GM19463 (cell line): ENCODE measurements around the gene NHS.

Source experiments
- ATAC-seq: cut with Tn5 transposase; IDR thresholded peaks from one replicate; pipeline ENCODE4 v1.9.1; 2021; ENCODE audit warnings: mild to moderate bottlenecking, moderate library complexity; ENCODE audit not compliant: unreplicated experiment

NHS gene

DNA sequence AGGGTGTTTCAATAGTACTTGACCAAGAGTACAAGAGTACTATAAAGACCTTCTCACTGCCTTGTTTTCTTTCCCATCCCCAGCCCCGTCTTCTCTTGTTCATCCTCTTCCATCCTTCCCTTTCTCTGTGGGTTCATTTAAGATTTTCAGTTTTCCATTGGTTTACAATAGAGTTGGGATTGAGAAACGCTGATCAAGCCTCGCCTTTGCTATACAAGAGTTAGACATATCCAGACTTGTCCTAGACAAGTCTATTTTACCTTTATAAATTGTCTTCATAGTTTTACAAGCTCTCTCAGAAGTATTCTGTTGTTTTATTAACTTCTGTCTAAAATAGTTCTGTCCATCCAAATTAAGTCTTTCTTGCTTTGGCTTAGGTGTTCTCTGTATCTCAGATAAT lies 332.7 kb downstream of the NHS start:
- no peak for ATAC-seq

DNA sequence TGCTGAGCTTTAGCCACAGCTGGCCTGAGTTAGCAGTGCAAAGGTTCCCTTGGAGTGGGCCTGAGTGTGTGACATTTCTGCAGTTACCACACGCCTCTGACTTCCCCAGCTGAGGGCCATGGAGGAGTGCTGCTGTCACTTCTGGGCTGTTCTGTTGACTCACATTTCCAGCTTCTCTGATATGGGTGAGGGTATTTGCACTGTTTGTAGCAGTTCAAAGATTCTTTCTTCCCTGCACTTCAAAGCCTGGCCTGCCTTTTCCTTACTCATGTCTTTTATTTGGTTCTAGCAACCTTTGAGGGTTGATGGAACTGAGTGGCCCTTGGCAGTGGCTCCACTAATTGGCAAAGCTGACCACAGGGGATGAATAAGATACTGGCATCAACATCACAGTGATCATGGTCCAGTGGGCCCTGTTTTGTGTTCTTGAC lies 335.9 kb downstream of the NHS start:
- ATAC-seq, result no peak

DNA sequence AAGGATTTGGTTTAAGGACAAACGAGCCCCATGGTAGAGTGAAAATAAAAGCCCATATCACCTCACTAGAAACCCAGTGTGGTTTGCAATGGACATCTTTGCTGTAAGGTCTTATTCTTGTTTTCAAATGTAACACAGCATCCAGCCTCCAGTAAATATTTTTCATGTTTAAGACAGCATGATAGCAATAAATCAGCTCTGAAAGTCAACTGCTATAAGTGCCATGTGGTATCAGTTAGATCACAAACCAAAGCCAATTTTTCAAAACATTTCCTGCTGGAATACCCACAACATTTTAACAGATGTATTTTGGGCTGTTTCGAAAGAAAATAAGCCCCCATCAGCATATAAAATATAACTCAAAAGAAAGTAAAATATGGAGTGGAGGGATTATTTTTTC lies 338.3 kb downstream of the NHS start:
- no peak for ATAC-seq

DNA sequence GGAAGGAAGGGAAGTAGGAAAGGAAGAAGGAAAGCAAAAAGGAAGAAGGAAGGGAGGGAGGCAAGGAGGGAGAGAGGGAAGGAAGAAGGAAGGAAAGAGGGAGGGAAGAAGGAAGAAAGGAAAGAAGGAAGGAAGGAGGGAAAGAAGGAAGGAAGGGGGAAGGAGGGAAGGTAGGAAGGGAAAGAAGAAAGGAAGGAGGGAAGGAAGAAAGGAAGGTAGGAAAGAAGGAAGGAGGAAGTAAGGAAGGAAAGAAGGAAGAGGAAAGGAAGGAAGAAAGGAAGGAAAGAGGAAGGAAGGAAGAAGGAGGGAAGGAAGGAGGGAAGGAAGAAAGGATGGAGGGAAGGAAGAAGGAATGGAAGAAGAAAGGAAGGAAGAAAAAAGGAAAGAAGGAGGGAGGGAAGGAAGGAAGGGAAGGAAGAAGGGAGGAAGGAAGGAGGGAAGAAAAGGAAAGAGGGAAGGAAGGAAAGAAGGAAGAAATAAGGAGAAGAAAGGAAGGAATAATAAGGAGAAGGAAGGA lies 343.7 kb downstream of the NHS start:
- no peak for ATAC-seq

DNA sequence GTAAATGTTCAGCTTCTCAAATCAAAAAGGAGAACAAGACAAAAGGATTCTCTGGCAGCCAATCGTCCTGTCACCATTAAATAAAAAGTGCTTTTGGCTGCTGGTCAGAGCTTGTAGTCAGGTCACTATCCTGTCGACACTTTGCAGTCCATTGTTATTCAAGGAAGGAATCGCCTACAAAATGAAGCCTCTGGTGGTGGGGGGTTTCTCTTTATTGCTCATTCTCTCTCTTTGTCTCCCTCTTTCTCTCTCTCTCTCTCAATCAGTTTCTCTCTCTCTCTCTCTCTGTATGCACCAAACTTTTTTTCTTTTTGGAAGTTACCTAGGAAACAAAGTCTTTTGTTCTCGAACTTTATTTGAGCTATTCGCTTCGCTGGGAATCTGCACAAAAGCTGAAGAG lies 344.7 kb downstream of the NHS start:
- ATAC-seq, result no peak

DNA sequence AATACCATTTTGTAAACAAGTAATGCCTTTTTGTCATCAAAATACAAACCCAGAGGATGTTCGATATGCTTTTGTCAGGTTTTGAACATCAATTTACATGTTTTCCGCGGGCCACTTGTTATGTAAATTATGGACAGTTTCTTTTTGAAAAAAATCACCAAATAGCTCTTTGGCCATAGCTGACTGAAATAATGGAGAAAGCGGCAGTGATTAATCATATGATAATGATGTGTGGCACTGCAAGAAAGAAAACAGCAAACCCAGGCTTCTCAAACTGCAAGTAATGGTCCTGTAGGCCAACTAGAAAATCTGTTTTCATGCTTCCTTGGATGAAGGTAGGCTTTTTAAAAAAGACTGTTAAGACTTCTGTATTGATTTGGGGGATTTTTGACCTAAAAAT lies 346.7 kb downstream of the NHS start:
- no peak for ATAC-seq

DNA sequence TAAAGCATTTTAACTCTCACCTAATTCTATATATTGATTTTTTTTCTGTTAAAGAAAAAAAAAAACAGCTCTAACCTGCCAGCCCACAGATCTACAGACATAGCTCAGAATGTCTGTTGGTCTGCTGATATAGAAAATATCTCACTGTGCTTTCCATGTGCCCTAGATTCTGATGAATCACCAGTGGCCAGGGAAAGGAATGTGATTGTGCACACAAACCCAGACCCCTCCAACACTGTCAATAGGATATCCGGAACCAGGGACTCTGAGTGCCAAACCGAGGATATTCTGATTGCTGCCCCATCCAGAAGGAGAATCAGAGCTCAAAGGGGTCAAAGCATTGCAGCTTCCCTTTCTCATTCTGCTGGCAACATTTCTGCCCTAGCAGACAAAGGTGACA lies 350.2 kb downstream of the NHS start:
- ATAC-seq, result no peak

DNA sequence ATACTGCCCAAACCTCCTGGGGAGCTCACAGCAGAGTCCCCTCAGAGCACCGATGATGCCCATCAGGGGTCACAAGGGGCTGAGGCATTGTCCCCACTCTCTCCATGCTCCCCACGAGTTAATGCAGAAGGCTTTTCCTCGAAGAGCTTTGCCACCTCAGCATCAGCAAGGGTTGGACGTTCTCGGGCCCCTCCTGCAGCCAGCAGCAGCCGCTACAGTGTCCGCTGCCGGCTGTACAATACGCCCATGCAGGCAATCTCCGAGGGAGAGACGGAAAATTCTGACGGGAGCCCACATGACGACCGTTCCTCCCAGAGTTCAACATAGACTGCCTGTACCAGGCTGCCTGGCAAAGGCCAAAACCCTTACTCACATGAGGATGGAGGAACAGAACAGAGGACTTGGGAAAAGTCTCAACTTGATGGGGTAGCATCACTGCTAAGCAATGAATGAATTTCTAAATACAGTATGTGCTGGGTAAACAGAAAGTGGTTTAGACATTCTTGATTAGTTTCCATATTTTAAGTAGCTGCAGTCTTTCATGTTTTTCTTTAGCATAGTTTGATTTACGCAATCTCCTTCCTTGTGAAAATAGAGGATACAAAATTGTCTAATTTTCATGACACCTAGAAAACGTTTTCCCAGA lies 357.3 kb downstream of the NHS start:
- ATAC-seq, result no peak

DNA sequence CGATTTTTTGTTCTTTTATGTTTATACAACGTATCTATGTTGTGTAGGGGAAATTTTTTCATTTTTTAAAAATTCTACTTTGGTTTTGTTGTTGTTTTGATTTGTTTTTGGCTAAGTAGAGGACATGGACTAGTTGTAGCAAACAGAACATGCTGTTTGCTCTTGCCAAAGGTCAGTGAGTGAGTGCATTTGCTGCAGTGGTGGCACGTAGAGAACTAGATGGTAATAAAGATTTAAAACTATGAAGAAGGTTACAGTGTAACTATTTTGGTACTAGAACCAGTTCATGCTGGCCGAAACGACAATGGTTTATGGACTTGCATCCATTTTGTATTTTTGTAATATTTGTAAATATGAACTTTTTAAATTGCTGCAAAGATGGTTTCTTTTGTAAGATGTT lies 360.4 kb downstream of the NHS start:
- no peak for ATAC-seq

DNA sequence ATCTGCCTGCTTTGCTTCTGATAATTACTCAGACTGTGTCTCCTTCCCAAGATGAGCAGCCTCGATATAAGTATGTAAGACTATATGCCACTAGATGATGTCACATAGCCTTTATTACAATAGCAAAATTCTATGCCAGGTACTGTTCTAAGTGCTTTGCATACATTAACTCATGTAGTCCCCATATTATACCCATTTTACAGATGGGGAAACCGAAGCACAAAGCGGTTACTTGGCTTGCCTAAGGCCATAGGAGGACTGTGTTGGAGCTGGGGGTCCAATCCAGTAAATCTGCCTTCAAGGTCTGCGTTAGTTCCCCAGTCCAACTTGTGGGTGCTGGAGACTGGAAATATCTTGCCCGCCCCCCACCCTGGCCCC lies 361.5 kb downstream of the NHS start:
- no peak for ATAC-seq

DNA sequence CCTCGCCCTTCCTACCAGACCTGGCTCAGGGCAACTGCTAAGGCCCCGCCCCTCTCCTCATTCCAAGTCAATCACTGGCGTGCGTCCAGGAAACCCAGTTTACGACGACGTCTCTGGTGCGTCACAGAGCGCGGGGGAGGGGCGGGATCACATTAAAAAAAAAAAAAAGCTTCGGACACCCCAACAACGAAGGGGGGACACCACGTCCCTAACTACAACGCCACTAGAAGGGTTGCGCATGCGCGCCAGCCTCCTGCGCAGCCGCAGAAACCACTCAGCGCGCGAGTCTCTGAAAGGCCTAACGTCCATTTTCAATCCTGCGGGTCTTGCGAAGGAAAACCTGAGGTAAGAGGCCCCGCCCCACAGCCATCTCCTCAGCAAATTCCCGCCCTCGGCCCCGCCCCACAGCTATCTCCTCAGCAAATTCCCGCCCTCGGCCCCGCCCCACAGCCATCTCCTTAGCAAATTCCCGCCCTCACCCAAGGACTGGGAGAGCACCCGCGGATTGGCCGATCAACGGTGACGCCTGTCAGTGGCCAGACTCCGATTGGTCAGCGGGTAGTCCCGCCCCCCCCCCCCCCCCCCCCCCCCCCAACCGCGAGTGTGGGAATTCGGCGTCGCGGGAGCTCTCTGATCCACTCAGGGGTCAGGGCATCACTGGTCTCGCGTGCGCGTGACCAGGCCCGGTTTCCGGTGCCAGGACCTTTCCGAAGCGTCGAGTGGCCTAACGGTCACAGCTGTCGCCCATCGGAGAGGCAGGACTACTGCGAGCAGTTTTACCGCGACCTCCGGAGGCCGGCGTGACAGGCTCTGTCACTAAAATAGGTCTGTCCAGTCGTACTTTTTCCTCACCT lies 362.1 kb downstream of the NHS start, which contains the start of gene SCML1:
TSS of gene SCML1 (plus strand) at position 638 of the 854 bp plus-strand sequence. CDS start 6,694 bp downstream, outside the sequence.
- ATAC-seq, result peak; percentile 66

DNA sequence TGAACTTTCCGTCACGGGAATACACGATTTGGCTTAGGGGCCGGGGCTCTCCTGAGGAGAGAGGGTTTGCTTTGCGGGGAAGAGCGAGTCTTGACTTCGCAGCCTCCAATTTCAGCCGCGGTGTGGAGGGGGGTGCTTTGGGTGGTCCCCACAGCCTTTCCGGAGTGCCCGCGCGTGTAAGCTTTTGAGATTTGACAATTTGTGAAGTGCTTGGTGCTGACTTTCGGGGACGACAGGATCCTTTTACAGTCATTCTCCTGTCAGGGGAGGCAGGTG lies 362.6 kb downstream of the NHS start:
- no peak for ATAC-seq

DNA sequence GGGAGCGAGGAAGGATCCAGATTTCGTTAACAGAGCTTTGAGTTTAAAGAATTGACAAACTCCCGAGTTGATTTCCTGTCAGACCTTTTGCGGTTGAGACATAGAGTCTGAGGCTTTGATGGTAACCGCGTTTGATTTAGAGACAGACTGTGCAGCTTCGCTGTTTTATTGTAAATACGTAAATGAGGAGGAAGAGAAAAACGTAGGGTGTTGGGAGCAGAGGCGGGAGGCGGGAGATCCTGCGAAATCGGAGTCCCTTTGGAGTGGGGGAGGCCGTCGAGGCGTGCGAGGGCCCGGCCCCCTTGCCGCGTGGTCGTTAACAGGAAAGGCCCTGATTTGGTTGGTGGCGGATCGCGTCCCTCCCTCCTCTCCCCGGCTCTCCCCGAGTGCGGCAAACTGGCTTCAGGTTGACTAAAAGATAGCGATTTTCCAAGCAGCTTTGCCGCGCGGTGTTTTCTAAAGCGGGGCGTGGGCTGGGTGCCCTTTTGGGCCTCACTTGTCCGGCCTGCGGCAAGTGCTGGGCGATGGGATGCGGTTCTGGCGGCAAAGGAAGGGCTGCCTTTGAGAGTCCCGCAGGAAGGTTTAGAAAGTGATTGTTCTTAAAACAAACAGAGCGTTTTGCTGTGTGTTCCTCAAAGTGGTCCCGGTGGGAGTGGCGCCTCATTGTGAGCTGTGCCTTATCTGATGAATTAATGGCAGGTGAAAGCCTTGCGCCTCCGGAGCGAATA lies 363.1 kb downstream of the NHS start:
- no peak for ATAC-seq

DNA sequence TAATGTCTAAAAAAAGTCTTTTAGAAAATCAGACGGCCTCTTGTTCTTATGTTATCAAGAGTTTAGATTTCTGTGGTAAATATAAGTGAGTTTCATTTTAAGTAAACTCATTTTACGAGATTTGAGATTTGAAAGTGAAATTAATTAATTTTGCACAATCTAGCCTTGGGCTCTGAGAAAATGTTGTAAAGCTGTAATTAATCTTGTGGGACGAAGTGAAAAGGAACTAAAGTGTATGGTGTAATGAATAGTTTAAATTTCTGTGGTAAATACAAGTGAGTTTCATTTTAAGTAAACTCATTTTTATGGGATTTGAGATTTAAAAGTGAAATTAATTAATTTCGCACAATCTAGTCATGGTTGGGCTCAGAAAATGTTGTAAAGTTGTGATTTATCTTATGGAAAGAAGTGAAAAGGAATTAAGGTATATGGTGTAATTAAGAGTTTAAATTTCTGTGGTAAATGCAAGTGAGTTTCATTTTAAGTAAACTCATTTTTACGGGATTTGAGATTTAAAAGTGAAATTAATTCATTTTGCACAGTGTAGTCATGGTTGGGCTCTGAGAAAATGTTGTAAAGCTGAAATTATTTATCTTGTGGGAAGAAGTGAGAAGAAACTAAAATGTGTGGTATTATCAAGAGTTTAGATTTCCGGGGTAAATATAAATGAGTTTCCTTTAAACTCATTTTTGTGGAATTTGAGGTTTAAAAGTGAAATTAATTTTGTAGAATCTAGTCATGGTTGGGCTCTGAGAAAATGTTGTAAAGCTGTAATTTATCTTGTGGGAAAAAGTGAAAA lies 363.9 kb downstream of the NHS start:
- ATAC-seq, result no peak

DNA sequence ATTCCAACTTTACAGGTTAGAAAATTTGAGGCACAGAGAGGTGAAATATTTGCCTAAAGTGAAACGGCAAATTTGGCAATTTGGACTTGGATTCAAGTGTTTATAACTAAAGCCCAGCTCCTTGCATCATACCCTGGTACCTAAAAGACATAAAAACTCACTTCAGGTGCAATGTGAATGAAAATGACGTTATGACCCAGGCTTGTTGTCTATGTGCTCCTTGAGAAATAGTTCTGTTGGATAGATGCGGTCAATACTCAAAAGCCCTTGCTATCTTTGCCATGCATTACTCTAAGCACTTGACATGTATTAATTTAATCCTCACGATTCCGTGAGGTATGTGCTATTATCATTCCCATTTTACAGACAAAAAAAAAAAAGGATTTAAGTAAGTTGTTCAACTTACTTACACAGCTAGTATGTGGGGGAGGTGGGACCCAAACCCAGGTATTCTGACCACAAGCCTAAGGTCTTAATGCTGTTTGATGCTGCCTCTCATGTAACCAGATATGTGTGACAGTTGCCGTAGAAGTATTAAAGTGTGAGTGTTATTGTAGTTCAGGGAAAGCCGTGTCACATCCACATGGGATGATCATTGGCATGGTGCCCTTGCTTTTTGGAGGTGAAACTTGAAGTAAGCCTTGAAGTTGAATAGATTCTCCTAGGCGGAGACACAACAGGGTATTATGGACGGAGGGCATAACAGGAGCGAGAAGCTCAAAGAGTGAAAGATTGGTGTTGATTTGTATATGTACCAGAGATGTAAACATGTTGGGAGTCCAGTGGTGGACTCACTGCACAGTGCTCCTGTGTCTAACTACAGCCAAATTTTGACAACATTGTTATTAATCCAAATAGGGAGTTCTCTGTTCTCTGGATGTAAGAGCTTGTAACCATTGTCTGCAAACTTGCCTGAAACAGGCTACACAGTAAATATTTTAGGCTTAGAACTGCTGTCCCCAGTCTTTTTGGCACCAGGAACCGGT lies 365.4 kb downstream of the NHS start:
- no peak for ATAC-seq

DNA sequence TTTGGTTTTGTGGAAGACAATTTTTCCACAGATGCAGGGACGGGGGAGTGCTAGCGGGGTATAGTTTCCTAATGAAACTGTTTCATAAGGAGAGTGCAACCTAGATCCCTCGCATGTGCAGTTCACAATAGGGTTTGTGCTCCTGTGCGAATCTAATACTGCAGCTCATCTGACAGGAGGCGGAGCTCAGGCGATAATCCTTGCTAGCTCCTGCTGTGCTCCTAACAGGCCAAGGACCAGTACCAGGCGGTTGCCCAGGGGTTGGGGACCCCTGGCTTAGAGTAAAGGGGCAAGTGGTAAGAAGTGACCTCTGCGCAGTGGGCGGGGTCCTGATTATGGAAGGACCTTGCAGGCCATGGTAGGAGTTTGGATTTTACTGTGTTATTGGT lies 366.1 kb downstream of the NHS start:
- no peak for ATAC-seq

DNA sequence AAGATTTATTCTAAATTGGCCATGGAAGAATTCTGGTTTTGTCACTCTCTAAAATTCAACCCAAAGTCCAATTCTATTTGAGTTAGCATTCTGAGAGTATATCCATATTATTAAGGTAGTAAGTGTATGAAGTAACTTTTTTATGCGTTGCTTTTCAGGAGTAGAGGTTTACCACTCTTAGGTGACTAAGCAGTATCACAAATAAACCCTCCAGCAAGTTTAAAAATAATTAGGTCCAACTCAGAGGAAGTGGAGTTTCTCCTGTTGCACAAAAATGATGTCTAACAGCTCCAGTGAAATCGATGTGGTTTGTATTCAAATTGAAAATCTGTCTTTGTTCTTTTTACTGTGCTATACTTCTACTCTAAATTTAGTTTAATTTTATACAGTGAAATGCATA lies 368.9 kb downstream of the NHS start:
- ATAC-seq, result no peak

DNA sequence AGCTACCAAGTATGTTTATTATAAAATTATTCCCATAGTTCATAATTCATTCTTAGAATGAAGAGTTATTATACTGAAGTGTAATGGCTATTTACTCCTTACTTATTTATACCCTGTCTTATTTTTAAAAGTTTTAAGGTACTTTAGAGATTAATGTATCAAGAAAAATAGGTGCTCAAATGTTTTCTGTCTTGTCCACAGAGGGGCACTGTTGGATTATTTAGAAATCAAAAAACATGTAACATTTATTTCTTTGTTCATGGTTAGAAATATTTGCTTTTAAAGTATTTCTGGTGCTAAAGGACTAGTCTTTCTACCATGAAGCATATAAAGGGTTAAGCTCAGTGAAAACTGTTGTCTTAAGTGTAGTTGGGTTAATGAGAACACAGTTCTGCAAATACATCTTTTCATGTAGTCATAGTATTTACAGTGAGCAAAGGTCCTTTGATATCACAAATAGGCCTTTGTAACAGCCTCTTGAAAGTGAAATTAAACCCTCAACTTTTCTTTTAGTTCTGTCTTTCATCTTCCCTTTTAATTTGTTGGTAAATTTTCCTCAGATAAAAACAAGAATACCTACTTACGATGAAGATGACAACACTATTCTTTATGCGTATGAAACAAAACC lies 370.0 kb downstream of the NHS start:
- no peak for ATAC-seq

DNA sequence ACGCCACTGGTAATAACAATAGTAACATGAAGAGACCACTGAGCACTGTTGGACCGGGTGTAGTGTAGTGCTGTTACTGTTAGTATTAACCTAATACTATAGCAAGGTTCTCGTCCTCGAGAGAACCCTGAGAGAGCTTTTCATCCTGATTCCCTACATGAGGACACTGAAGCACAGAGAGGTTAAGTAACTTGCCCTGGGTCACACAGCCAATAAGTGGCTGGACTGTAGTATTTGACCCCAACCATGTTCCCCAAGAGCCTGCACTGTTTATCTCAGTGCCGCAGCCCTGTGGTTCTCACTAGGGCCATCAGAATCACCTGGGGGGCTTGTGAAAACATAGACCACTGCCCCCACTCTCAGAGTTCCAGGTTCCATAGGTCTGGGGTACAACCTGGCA lies 372.7 kb downstream of the NHS start:
- ATAC-seq, result no peak
